GM12874 (cell line): Measurements from ENCODE around the gene LDAF1.

Experiments used
- CTCF ChIP-seq: IDR thresholded peaks from 2 replicates; pipeline ENCODE4 v1.5.1; 2011; ENCODE audit warnings: low read depth, mild to moderate bottlenecking, control low read depth, low read length, moderate library complexity; ENCODE audit not compliant: insufficient read depth

The LDAF1 gene

GRCh38 chr16:21160276-21160675 is 1.8 kb downstream of the LDAF1 start:
- TF ChIP-seq CTCF: no peak

GRCh38 chr16:21161211-21161610 is 2.7 kb downstream of the LDAF1 start:
- no peak for TF ChIP-seq CTCF

GRCh38 chr16:21162661-21163151 is 4.2 kb downstream of the LDAF1 start:
- TF ChIP-seq CTCF: no peak

GRCh38 chr16:21163576-21163975 is 5.1 kb downstream of the LDAF1 start:
- TF ChIP-seq CTCF: no peak

- TF ChIP-seq CTCF: no peak
These were observed 6.2 kb downstream of the LDAF1 start for GRCh38 chr16:21164521-21165168.

GRCh38 chr16:21166561-21166961 is 8.1 kb downstream of the LDAF1 start:
- TF ChIP-seq CTCF: no peak

GRCh38 chr16:21167360-21167759 is 8.9 kb downstream of the LDAF1 start:
- no peak for TF ChIP-seq CTCF
